ENCODE results near the gene BLVRB. TPM values are rescaled to one million over a fixed set of nuclear protein-coding genes. Genes with fewer than 3 reads are reported as not detected.

The BLVRB gene
- total and polyA plus RNA-seq, 2 of the 8 experiments (the other 6 are each of a cell fraction or from before 2014, with no cell fraction given), result 28.7 to 182 TPM

- TF ChIP-seq E2F6 (IDR thresholded peaks at IDR 0.05), result peak; percentile 96
- TF ChIP-seq SIX5 (IDR thresholded peaks at IDR 0.05; ENCODE audit: low read depth, low read length), result no peak
- no peak for TF ChIP-seq POLR2A (IDR thresholded peaks at IDR 0.05; ENCODE audit: control extremely low read depth in 1 of 2, low read depth in 2 of 2, low read length in 2 of 2)
- peak; percentile 98 for TF ChIP-seq MAX (IDR thresholded peaks at IDR 0.05)
- TF ChIP-seq ASH2L (IDR thresholded peaks at IDR 0.05; ENCODE audit: low read length), result no peak
- TF ChIP-seq EZH2 (IDR thresholded peaks at IDR 0.05; ENCODE audit: low read depth, low read length, severe bottlenecking), result peak; percentile 79
- no peak for TF ChIP-seq KDM1A (IDR thresholded peaks at IDR 0.05; ENCODE audit: borderline replicate concordance, low read length)
- 0 out of 4 replicates have a peak, but pooled peaks of 1 of the 2 experiments have one; percentile 15 for TF ChIP-seq HDAC2 (IDR thresholded peaks at IDR 0.05; ENCODE audit: borderline replicate concordance in 1 of 2, low read depth in 2 of 2, low read length in 2 of 2)
- no peak for TF ChIP-seq RAD21 (IDR thresholded peaks at IDR 0.05 in 1 of 2, conservative IDR thresholded peaks at IDR 0.05 in 1 of 2; ENCODE audit: low read depth in 2 of 2, low read length in 2 of 2)
Measured at GRCh38 chr19:40512473-40513344, 47.2 kb upstream of the BLVRB start (continued).

Data from H1 (cell line).